ENCODE results near the gene RNF180. TPM values are rescaled to one million over a fixed set of nuclear protein-coding genes. Genes with fewer than 3 reads are reported as not detected.
"Not testable (repeated sequence)": the region's sequence is repeated elsewhere in the genome, so short reads cannot be mapped to it uniquely, and the experiment has no call there.

Gene RNF180
- polyA plus RNA-seq, 3 donors from 2014 or later: not detected

- no peaks in the 10 kb centered on the region for H3K4me1 Mint-ChIP-seq
- DNase-seq: no peak
- no peaks in the 10 kb centered on the region for H3K27me3 Mint-ChIP-seq (ENCODE audit: low read depth in 3 of 3)
- no peak overlapping the region for H3K4me3 Mint-ChIP-seq
- no peak overlapping the region for H3K27ac Mint-ChIP-seq
- H3K36me3 Mint-ChIP-seq: no peaks in the 10 kb centered on the region
- peaks cover 2 to 20% (median 11%) of the 10 kb centered on the region in 6 donors for H3K9me3 Mint-ChIP-seq
These were observed 95.1 kb downstream of the RNF180 start for GRCh38 chr5:64260756-64261155.

- DNase-seq: no peak
- H3K36me3 Mint-ChIP-seq: no peaks in the 10 kb centered on the region
- peaks cover 0 to 1% (median 0%) of the 10 kb centered on the region in 3 donors for H3K27me3 Mint-ChIP-seq (ENCODE audit: low read depth in 3 of 3)
- H3K27ac Mint-ChIP-seq: no peak overlapping the region
- no peaks in the 10 kb centered on the region for H3K4me1 Mint-ChIP-seq
- no peak overlapping the region for H3K4me3 Mint-ChIP-seq
- H3K9me3 Mint-ChIP-seq: peaks cover 3 to 34% (median 11%) of the 10 kb centered on the region in 6 donors
These were observed 103.5 kb downstream of the RNF180 start for GRCh38 chr5:64269164-64269563.

GRCh38 chr5:64273276-64273675, 107.6 kb downstream of the RNF180 start:
- peaks cover 0 to 2% (median 1%) of the 10 kb centered on the region in 3 donors for H3K27me3 Mint-ChIP-seq (ENCODE audit: low read depth in 3 of 3)
- DNase-seq: no peak
- H3K36me3 Mint-ChIP-seq: no peaks in the 10 kb centered on the region
- no peak overlapping the region for H3K27ac Mint-ChIP-seq
- H3K9me3 Mint-ChIP-seq: peaks cover 7 to 36% (median 10%) of the 10 kb centered on the region in 6 donors
- no peaks in the 10 kb centered on the region for H3K4me1 Mint-ChIP-seq
- H3K4me3 Mint-ChIP-seq: no peak overlapping the region

GRCh38 chr5:64285188-64286130, 119.8 kb downstream of the RNF180 start:
- Mint-ChIP-seq H3K4me1 (no peaks in the 10 kb centered on the region), H3K9me3 (peaks cover 14 to 48% (median 36%) of the 10 kb centered on the region in 6 donors)

GRCh38 chr5:64286381-64286780, 120.7 kb downstream of the RNF180 start:
- H3K27me3 Mint-ChIP-seq (ENCODE audit: low read depth in 3 of 3): peaks cover 0 to 3% (median 0%) of the 10 kb centered on the region in 3 donors
- no peak overlapping the region for H3K4me3 Mint-ChIP-seq

More at GRCh38 chr5:64285188-64286130, 119.8 kb downstream of the RNF180 start:
- no peaks in the 10 kb centered on the region for H3K36me3 Mint-ChIP-seq
- H3K27ac Mint-ChIP-seq: no peak overlapping the region
- peaks cover 0 to 3% (median 0%) of the 10 kb centered on the region in 3 donors for H3K27me3 Mint-ChIP-seq (ENCODE audit: low read depth in 3 of 3)
- DNase-seq: no peak
- H3K4me3 Mint-ChIP-seq: no peak overlapping the region

GRCh38 chr5:64288496-64288895, 122.9 kb downstream of the RNF180 start:
- not testable (repeated sequence) for H3K36me3 Mint-ChIP-seq; DNase-seq; H3K4me3 Mint-ChIP-seq; H3K4me1 Mint-ChIP-seq; H3K27ac Mint-ChIP-seq; H3K27me3 Mint-ChIP-seq (ENCODE audit: low read depth in 3 of 3)
- peaks cover 14 to 60% (median 33%) of the 10 kb centered on the region in 6 donors for H3K9me3 Mint-ChIP-seq

More at GRCh38 chr5:64286381-64286780, 120.7 kb downstream of the RNF180 start:
- Mint-ChIP-seq H3K4me1 (no peaks in the 10 kb centered on the region), H3K9me3 (peaks cover 14 to 53% (median 35%) of the 10 kb centered on the region in 6 donors), H3K27ac (no peak overlapping the region), H3K36me3 (no peaks in the 10 kb centered on the region)
- DNase-seq: no peak

- Mint-ChIP-seq H3K27me3 (ENCODE audit: low read depth in 3 of 3) (no peaks in the 10 kb centered on the region), H3K4me3 (no peak overlapping the region), H3K27ac (no peak overlapping the region), H3K9me3 (peaks cover 14 to 41% (median 19%) of the 10 kb centered on the region in 6 donors), H3K36me3 (no peaks in the 10 kb centered on the region), H3K4me1 (no peaks in the 10 kb centered on the region)
- no peak for DNase-seq
These were observed 127.1 kb downstream of the RNF180 start for GRCh38 chr5:64292611-64293215.

- no peak overlapping the region for H3K27ac Mint-ChIP-seq
- H3K4me3 Mint-ChIP-seq: no peak overlapping the region
- H3K4me1 Mint-ChIP-seq: no peaks in the 10 kb centered on the region
- peaks cover 7 to 36% (median 16%) of the 10 kb centered on the region in 6 donors for H3K9me3 Mint-ChIP-seq
- H3K27me3 Mint-ChIP-seq (ENCODE audit: low read depth in 3 of 3): no peaks in the 10 kb centered on the region
- no peak for DNase-seq
- no peaks in the 10 kb centered on the region for H3K36me3 Mint-ChIP-seq
These were observed 129.5 kb downstream of the RNF180 start for GRCh38 chr5:64295101-64295500.

GRCh38 chr5:64298586-64298985, 132.9 kb downstream of the RNF180 start:
- Mint-ChIP-seq H3K27me3 (ENCODE audit: low read depth in 3 of 3) (no peaks in the 10 kb centered on the region), H3K4me1 (no peaks in the 10 kb centered on the region), H3K9me3 (peaks cover 2 to 24% (median 6%) of the 10 kb centered on the region in 6 donors), H3K4me3 (no peak overlapping the region), H3K27ac (no peak overlapping the region), H3K36me3 (no peaks in the 10 kb centered on the region)
- DNase-seq: no peak

GRCh38 chr5:64299805-64300204, 134.2 kb downstream of the RNF180 start:
- Mint-ChIP-seq H3K4me1 (no peaks in the 10 kb centered on the region), H3K27ac (no peak overlapping the region), H3K36me3 (no peaks in the 10 kb centered on the region), H3K4me3 (no peak overlapping the region), H3K9me3 (peaks cover 0 to 24% (median 10%) of the 10 kb centered on the region in 6 donors), H3K27me3 (ENCODE audit: low read depth in 3 of 3) (no peaks in the 10 kb centered on the region)
- no peak for DNase-seq

- Mint-ChIP-seq H3K9me3 (peaks cover 0 to 26% (median 9%) of the 10 kb centered on the region in 6 donors), H3K27me3 (ENCODE audit: low read depth in 3 of 3) (no peaks in the 10 kb centered on the region), H3K36me3 (no peaks in the 10 kb centered on the region), H3K4me1 (no peaks in the 10 kb centered on the region), H3K27ac (no peak overlapping the region), H3K4me3 (no peak overlapping the region)
- no peak for DNase-seq
These were observed 135.9 kb downstream of the RNF180 start for GRCh38 chr5:64301566-64301965.

- no peaks in the 10 kb centered on the region for H3K27me3 Mint-ChIP-seq (ENCODE audit: low read depth in 3 of 3)
- H3K4me3 Mint-ChIP-seq: no peak overlapping the region
- no peaks in the 10 kb centered on the region for H3K36me3 Mint-ChIP-seq
- H3K27ac Mint-ChIP-seq: no peak overlapping the region
- peaks cover 0 to 24% (median 8%) of the 10 kb centered on the region in 6 donors for H3K9me3 Mint-ChIP-seq
- no peaks in the 10 kb centered on the region for H3K4me1 Mint-ChIP-seq
- no peak for DNase-seq
These were observed 142.5 kb downstream of the RNF180 start for GRCh38 chr5:64308135-64308534.

GRCh38 chr5:64312491-64312890, 146.8 kb downstream of the RNF180 start:
- no peaks in the 10 kb centered on the region for H3K27me3 Mint-ChIP-seq (ENCODE audit: low read depth in 3 of 3)
- no peak overlapping the region for H3K4me3 Mint-ChIP-seq
- no peak overlapping the region for H3K27ac Mint-ChIP-seq
- no peak for DNase-seq
- H3K4me1 Mint-ChIP-seq: no peaks in the 10 kb centered on the region
- H3K36me3 Mint-ChIP-seq: no peaks in the 10 kb centered on the region
- peaks cover 0 to 23% (median 6%) of the 10 kb centered on the region in 6 donors for H3K9me3 Mint-ChIP-seq

- Mint-ChIP-seq H3K36me3 (no peaks in the 10 kb centered on the region), H3K9me3 (peaks cover 0 to 28% (median 10%) of the 10 kb centered on the region in 6 donors), H3K27ac (no peak overlapping the region), H3K4me3 (no peak overlapping the region), H3K4me1 (no peaks in the 10 kb centered on the region), H3K27me3 (ENCODE audit: low read depth in 3 of 3) (no peaks in the 10 kb centered on the region)
- no peak for DNase-seq
These were observed 150.1 kb downstream of the RNF180 start for GRCh38 chr5:64315778-64316177.
